Myometrial cell (primary cell): ENCODE results near the gene RAB1A. TPM values are rescaled to one million over a fixed set of nuclear protein-coding genes. Genes with fewer than 3 reads are reported as not detected.

ENCODE experiments used
- total RNA-seq: library from RNA; depleted of rRNA; stranded (reverse); fragments of >200 nt; gene quantifications from 2 replicates; pipeline ENCODE4 v1.2.3, GENCODE V29; 2015

RAB1A gene
- total RNA-seq = 89.0 and 102 TPM in 2 replicates

GRCh38 chr2:65129826-65130663 is at the start of gene RAB1A:
Gene RAB1A, minus strand, starts transcription at chr2:65130106. Its CDS starts 191 bp downstream, at chr2:65129915.

GRCh38 chr2:65056215-65057053 is 73.5 kb downstream of the RAB1A start, which contains the start of gene CEP68:
Gene CEP68, plus strand, starts transcription at chr2:65056416. Its CDS starts 13,029 bp downstream, at chr2:65069445.

Other genes with a start within 250 kb of the RAB1A start
- 18.2 and 19.3 TPM in 2 replicates for gene SLC1A4, start 140.7 kb downstream of the RAB1A start, total RNA-seq
- gene CEP68, start 73.7 kb downstream of the RAB1A start, total RNA-seq = 3.7 and 6.0 TPM in 2 replicates
- gene ACTR2, start 97.7 kb upstream of the RAB1A start, total RNA-seq = 103 and 118 TPM in 2 replicates